HL-60 (cell line): ENCODE data around the gene ASB18.
"Not testable (repeated sequence)": the region's sequence is repeated elsewhere in the genome, so short reads cannot be mapped to it uniquely, and the experiment has no call there.

Experiments
- DNase-seq, 2 experiments: peaks; one replicate each; pipeline ENCODE4 v3.0.0-alpha.2; 2010 to 2020; ENCODE audit warnings: low read depth in 1 of 2, low spot score in 1 of 2
- H3K27ac ChIP-seq: fragments of 250-450 bp; sonication (Bioruptor Pico); replicated peaks from 2 replicates; pipeline ENCODE4 v1.5.1; 2020; ENCODE audit warnings: mild to moderate bottlenecking, moderate library complexity
- H3K27me3 ChIP-seq: fragments of 250-450 bp; sonication (Bioruptor Pico); 2 replicates; pipeline ENCODE4 v1.5.1; 2021; ENCODE audit warnings: mild to moderate bottlenecking, moderate library complexity; ENCODE audit not compliant: insufficient read depth, poor library complexity, severe bottlenecking
- H3K4me3 ChIP-seq: replicated peaks from 2 replicates; pipeline ENCODE4 v1.5.1; 2011; ENCODE audit warnings: mild to moderate bottlenecking, control low read depth, low read length; ENCODE audit not compliant: insufficient read depth
- GABPA ChIP-seq: IDR thresholded peaks from 2 replicates; pipeline ENCODE4 v1.6.1; 2012; ENCODE audit warnings: low read depth
- POLR2AphosphoS5 ChIP-seq: IDR thresholded peaks from 2 replicates; pipeline ENCODE4 v1.6.1; 2012; ENCODE audit warnings: low read depth
- REST ChIP-seq: IDR thresholded peaks from 2 replicates; pipeline ENCODE4 v1.6.1; 2012; ENCODE audit warnings: low read depth; ENCODE audit not compliant: insufficient replicate concordance
- SPI1 ChIP-seq: IDR thresholded peaks from 2 replicates; pipeline ENCODE4 v1.6.1; 2012; ENCODE audit warnings: low read depth, mild to moderate bottlenecking, borderline replicate concordance
- TF ChIP-seq, protein P1 (sequence below): IDR thresholded peaks from one replicate; pipeline ENCODE4 v1.5.1; 2011; ENCODE audit warnings: low read length, control low read depth, inconsistent platforms; ENCODE audit not compliant: insufficient read depth

ASB18 gene

GRCh38 chr2:236271851-236272250, 7.6 kb upstream of the ASB18 start:
- Histone ChIP-seq H3K27me3 (no peaks in the 10 kb centered on the region), H3K27ac (no peak overlapping the region), H3K4me3 (no peak overlapping the region)
- TF ChIP-seq REST: no peak
- no peak for TF ChIP-seq POLR2AphosphoS5
- no peak for TF ChIP-seq GABPA
- TF ChIP-seq, protein P1, sequence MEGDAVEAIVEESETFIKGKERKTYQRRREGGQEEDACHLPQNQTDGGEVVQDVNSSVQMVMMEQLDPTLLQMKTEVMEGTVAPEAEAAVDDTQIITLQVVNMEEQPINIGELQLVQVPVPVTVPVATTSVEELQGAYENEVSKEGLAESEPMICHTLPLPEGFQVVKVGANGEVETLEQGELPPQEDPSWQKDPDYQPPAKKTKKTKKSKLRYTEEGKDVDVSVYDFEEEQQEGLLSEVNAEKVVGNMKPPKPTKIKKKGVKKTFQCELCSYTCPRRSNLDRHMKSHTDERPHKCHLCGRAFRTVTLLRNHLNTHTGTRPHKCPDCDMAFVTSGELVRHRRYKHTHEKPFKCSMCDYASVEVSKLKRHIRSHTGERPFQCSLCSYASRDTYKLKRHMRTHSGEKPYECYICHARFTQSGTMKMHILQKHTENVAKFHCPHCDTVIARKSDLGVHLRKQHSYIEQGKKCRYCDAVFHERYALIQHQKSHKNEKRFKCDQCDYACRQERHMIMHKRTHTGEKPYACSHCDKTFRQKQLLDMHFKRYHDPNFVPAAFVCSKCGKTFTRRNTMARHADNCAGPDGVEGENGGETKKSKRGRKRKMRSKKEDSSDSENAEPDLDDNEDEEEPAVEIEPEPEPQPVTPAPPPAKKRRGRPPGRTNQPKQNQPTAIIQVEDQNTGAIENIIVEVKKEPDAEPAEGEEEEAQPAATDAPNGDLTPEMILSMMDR: no peak
- TF ChIP-seq SPI1: no peak
- DNase-seq: no peak

DNA sequence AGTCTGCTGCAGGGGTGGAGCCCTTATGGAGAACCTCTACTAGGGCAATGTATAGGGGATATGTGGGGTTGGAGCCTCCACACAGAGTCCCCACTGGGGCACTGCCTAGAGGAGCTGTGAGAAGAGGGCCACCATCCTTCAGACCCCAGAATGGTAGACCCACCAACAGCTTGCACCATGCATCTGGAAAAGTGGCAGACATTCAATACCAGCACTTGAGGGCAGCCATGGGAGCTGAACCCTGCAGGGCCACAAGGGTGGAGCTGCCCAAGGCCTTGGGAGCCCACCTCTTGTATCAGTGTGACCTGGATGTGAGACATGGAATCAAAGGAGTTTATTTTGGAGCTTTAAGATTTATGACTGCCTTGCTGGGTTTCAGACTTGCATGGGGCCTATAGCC, 5.7 kb upstream of the ASB18 start:
- not testable (repeated sequence) for DNase-seq, H3K4me3 ChIP-seq, H3K27ac ChIP-seq, H3K27me3 ChIP-seq

DNA sequence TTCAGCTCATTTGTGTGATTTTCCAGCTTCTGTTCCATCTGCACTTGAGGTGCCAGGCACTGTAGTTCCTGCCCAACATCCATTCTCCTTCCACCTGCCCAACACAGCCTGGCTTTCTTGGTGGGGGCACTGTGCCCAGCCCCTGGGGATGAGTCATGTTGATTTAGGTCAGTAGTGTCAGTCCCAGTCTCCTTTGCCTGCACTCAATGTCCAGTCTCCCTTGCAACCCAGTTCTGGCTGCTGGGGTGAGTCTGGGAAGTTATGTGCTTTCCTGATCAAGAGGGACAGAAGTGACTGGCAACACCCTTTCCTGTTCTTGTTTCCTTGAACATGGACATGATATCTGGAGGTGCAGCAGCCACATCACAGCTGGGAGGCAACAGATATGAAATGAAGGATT, 1.5 kb upstream of the ASB18 start:
- Histone ChIP-seq H3K27me3 (no peaks in the 10 kb centered on the region), H3K4me3 (no peak overlapping the region), H3K27ac (no peak overlapping the region)
- no peak for TF ChIP-seq POLR2AphosphoS5
- TF ChIP-seq, protein P1: no peak
- TF ChIP-seq GABPA: no peak
- TF ChIP-seq REST: no peak
- no peak for TF ChIP-seq SPI1
- no peak for DNase-seq

DNA sequence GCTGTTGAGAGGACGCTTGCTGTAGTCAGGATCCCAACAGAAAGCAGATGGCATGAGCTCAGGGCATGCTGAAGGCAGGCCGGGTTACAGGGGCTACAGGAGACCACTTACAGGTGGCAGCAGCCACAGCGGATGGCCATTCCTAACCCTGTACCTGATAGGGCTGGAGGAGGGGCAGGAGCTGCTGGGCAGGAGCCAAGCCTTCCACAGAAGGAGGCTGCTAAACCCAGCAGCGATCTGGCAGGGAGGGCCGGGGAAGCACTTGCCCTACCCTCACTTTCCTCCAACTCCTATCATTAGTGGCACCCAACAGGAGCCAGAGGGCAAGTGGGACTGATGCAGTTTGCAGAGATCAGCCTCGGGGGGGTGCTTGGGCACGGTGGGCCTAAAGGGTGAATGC, 2.0 kb downstream of the ASB18 start:
- Histone ChIP-seq H3K27me3 (no peaks in the 10 kb centered on the region), H3K4me3 (no peak overlapping the region), H3K27ac (no peak overlapping the region)
- TF ChIP-seq, protein P1: no peak
- TF ChIP-seq REST: no peak
- TF ChIP-seq SPI1: no peak
- TF ChIP-seq GABPA: no peak
- TF ChIP-seq POLR2AphosphoS5: no peak
- DNase-seq: no peak
